GM12878 (cell line): ENCODE measurements around the gene SLC25A28. TPM values are rescaled to one million over a fixed set of nuclear protein-coding genes. Genes with fewer than 3 reads are reported as not detected.

ENCODE experiments used
- ATAC-seq: fragments of 200-7000 bp; cut with Tn5 transposase; 3 replicates; pipeline ENCODE4 v1.9.1; 2020; ENCODE audit warnings: mild to moderate bottlenecking, moderate library complexity
- BruUV-seq: library from RNA; stranded (reverse); fragments of 400-500 nt; replicated peaks from 2 replicates; lab custom pipeline; 2021; lab: Mats Ljungman, UMichigan
- CTCF ChIA-PET: fragments of 300-600 bp; sonication (Branson Sonifier 250); formaldehyde crosslinking; extraction: SDS; loops from one replicate; lab custom pipeline; 2021; ENCODE audit warnings: inconsistent platforms; lab: Yijun Ruan, JAX
- POLR2A ChIA-PET: fragments of 350-600 bp; formaldehyde crosslinking; extraction: SDS; loops from one replicate; lab custom pipeline; 2021; ENCODE audit warnings: inconsistent platforms; lab: Charles Lee
- RAD21 ChIA-PET: fragments of 300-600 bp; sonication (Branson Sonifier 250); formaldehyde crosslinking; loops from one replicate; lab custom pipeline; 2023; ENCODE audit warnings: antibody characterized with exemption; ENCODE audit not compliant: unreplicated experiment; lab: Charles Lee
- SMC1A ChIA-PET: fragments of 300-600 bp; sonication (Branson Sonifier 250); formaldehyde crosslinking; loops from one replicate; lab custom pipeline; 2023; ENCODE audit not compliant: unreplicated experiment, uncharacterized antibody; lab: Charles Lee
- DNase-seq: peaks from one replicate; pipeline ENCODE4 v3.0.0-alpha.2; 2011; ENCODE audit warnings: low read depth, low spot score
- FAIRE-seq: peaks from 3 replicates; lab custom pipeline; 2011; peaks lifted over from hg19 to GRCh38; lab: Jason Lieb, UNC
- H2AFZ ChIP-seq: 2 replicates; pipeline ENCODE4 v1.6.0; 2011; ENCODE audit warnings: low read depth, low read length, control low read depth; ENCODE audit not compliant: control insufficient read depth
- H3K27ac ChIP-seq: 2 replicates; pipeline ENCODE4 v1.5.1; 2011; ENCODE audit warnings: control low read depth; ENCODE audit not compliant: control insufficient read depth, insufficient read depth
- H3K27me3 ChIP-seq, 2 experiments: replicated peaks in 1 of 2; 2 replicates each; pipeline versions ENCODE4 v1.6.0 to v1.6.1; 2011; ENCODE audit warnings: low read length in 1 of 2; ENCODE audit not compliant: control insufficient read depth in 2 of 2, insufficient read depth in 2 of 2
- H3K36me3 ChIP-seq, 2 experiments: 2 replicates each; pipeline ENCODE4 v1.5.1; 2011; ENCODE audit warnings: low read length in 1 of 2; ENCODE audit not compliant: control insufficient read depth in 2 of 2, insufficient read depth in 2 of 2
- H3K4me1 ChIP-seq: 2 replicates; pipeline ENCODE4 v1.6.1; 2011; ENCODE audit warnings: mild to moderate bottlenecking, low read length, moderate library complexity, mixed read lengths; ENCODE audit not compliant: control insufficient read depth, insufficient read depth
- H3K4me2 ChIP-seq: 2 replicates; pipeline ENCODE4 v1.6.0; 2011; ENCODE audit warnings: control low read depth; ENCODE audit not compliant: control insufficient read depth, insufficient read depth
- H3K4me3 ChIP-seq: fragments of 200-600 bp; sonication (generic); 2 replicates; pipeline ENCODE4 v1.5.1; 2016
- H3K79me2 ChIP-seq: 2 replicates; pipeline ENCODE4 v1.6.0; 2011; ENCODE audit warnings: low read length; ENCODE audit not compliant: control insufficient read depth, insufficient read depth
- H3K9ac ChIP-seq: 2 replicates; pipeline ENCODE4 v1.8.0; 2011; ENCODE audit warnings: low read length, control low read depth, mixed read lengths; ENCODE audit not compliant: control insufficient read depth, insufficient read depth
- H3K9me3 ChIP-seq: replicated peaks from 3 replicates; pipeline ENCODE4 v1.5.1; 2011; ENCODE audit warnings: mild to moderate bottlenecking, low read length; ENCODE audit not compliant: control insufficient read depth, insufficient read depth
- H4K20me1 ChIP-seq: 2 replicates; pipeline ENCODE4 v1.6.0; 2011; ENCODE audit not compliant: control insufficient read depth, insufficient read depth
- ASH2L ChIP-seq: fragments of 300-600, 200-600 bp; sonication (generic); IDR thresholded peaks from 2 replicates; pipeline ENCODE4 v1.6.1; 2017; ENCODE audit warnings: low read depth, mild to moderate bottlenecking, borderline replicate concordance
- CBX5 ChIP-seq: sonication (generic); IDR thresholded peaks from 2 replicates; pipeline ENCODE4 v1.6.1; 2016; ENCODE audit warnings: low read depth, moderate library complexity, mild to moderate bottlenecking, inconsistent platforms
- EGR1 ChIP-seq, 2 experiments: IDR thresholded peaks; 1 replicate in 1 of 2; 2 replicates in 1 of 2; pipeline ENCODE4 v1.6.1; 2011 to 2012; ENCODE audit warnings: low read depth in 2 of 2, low read length in 2 of 2, borderline replicate concordance in 1 of 2, mild to moderate bottlenecking in 1 of 2, moderate library complexity in 1 of 2
- HDAC2 ChIP-seq: fragments of 200-600 bp; sonication (generic); IDR thresholded peaks from 2 replicates; pipeline ENCODE4 v1.6.1; 2017
- IRF4 ChIP-seq: IDR thresholded peaks from 2 replicates; pipeline ENCODE4 v1.6.1; 2011; ENCODE audit warnings: low read depth, low read length
- KDM1A ChIP-seq: fragments of 200-600 bp; sonication (generic); IDR thresholded peaks from 2 replicates; pipeline ENCODE4 v1.6.1; 2016; ENCODE audit warnings: borderline replicate concordance
- LARP7 ChIP-seq: fragments of 450-650 bp; IDR thresholded peaks from 2 replicates; pipeline ENCODE4 v1.6.1; 2017; ENCODE audit warnings: mild to moderate bottlenecking
- MEF2A ChIP-seq: IDR thresholded peaks from 2 replicates; pipeline ENCODE4 v1.6.1; 2011; ENCODE audit warnings: low read depth, mild to moderate bottlenecking, low read length, moderate library complexity; ENCODE audit not compliant: insufficient read depth
- NFYB ChIP-seq: IDR thresholded peaks from 2 replicates; pipeline ENCODE4 v1.6.1; 2011; ENCODE audit warnings: low read depth, mild to moderate bottlenecking, low read length, improper control_type of control experiment, moderate library complexity; ENCODE audit not compliant: insufficient read depth
- RCOR1 ChIP-seq: conservative IDR thresholded peaks from 2 replicates; pipeline ENCODE4 v1.6.1; 2012; ENCODE audit warnings: low read depth, low read length, improper control_type of control experiment
- RFX5 ChIP-seq: IDR thresholded peaks from 2 replicates; pipeline ENCODE4 v1.6.1; 2011; ENCODE audit warnings: low read depth, low read length, improper control_type of control experiment
- SRF ChIP-seq, 2 experiments: IDR thresholded peaks; 2 replicates each; pipeline ENCODE4 v1.6.1; 2011; ENCODE audit warnings: low read depth in 2 of 2, low read length in 2 of 2, mild to moderate bottlenecking in 1 of 2, moderate library complexity in 1 of 2
- STAT3 ChIP-seq: IDR thresholded peaks from 2 replicates; pipeline ENCODE4 v1.6.1; 2011; ENCODE audit warnings: low read depth, low read length, improper control_type of control experiment
- SUPT20H ChIP-seq: IDR thresholded peaks from 2 replicates; pipeline ENCODE4 v1.6.1; 2011; ENCODE audit warnings: low read depth, mild to moderate bottlenecking, low read length, moderate library complexity, borderline replicate concordance; ENCODE audit not compliant: control insufficient read depth
- TAF1 ChIP-seq: IDR thresholded peaks from 2 replicates; pipeline ENCODE4 v1.6.1; 2011; ENCODE audit warnings: mild to moderate bottlenecking, low read depth, low read length, borderline replicate concordance
- ZNF217 ChIP-seq: fragments of 450-650 bp; IDR thresholded peaks from 2 replicates; pipeline ENCODE4 v1.6.1; 2017; ENCODE audit warnings: antibody characterized with exemption, mild to moderate bottlenecking
- ZNF24 ChIP-seq: fragments of 450-650 bp; IDR thresholded peaks from 2 replicates; pipeline ENCODE4 v1.6.1; 2017; ENCODE audit warnings: antibody characterized with exemption, mild to moderate bottlenecking
- WGBS: methylation state at CpG from one replicate; pipeline ENCODE4 v1.1.6; 2016; ENCODE audit warnings: low lambda C conversion rate; ENCODE audit not compliant: insufficient replicate concordance, insufficient coverage; ENCODE audit errors: missing lambda C conversion rate; 5-methylcytosine and 5-hydroxymethylcytosine counted together
- in situ Hi-C: fragments of 300-500 bp; cut with MboI; formaldehyde crosslinking; loops from 9 replicates; pipeline ENCODE4 v1.14.3; 2018; ENCODE audit warnings: mixed read lengths
- intact Hi-C: fragments of 100-400 bp; cut with micrococcal nuclease; formaldehyde crosslinking; loops from one replicate; pipeline ENCODE4 v1.14.2; 2022; ENCODE audit not compliant: unreplicated experiment
- polyA plus RNA-seq, 11 experiments: library from polyadenylated mRNA; depleted of rRNA in 4 of 11; unstranded in 6 of 11; stranded (reverse) in 5 of 11; fragments of >200 nt; fragmentation: Nextera tagmentation in 4 of 11; fragmentation: Illumina TruSeq in 1 of 11; extraction: Ambion mirVana in 4 of 11; extraction: Trizol in 1 of 11; gene quantifications; 1 replicate in 1 of 11; 2 replicates in 10 of 11; pipeline versions ENCODE4 v1.2.1 to v1.2.3, GENCODE V29; 2011 to 2016; ENCODE audit warnings: inconsistent platforms in 2 of 11, missing spikeins in 2 of 11, low read depth in 1 of 11
- total RNA-seq, 4 experiments: library from RNA; depleted of rRNA in 3 of 4; stranded (reverse); fragments of >200 nt in 3 of 4; fragmentation: Illumina TruSeq in 1 of 4; extraction: Trizol in 1 of 4; gene quantifications; 2 replicates each; pipeline versions ENCODE4 v1.2.1 to v1.2.3, GENCODE V29; 2013 to 2021
- TF ChIP-seq, protein P1 (sequence below): fragments of 450-650 bp; IDR thresholded peaks from 2 replicates; pipeline ENCODE4 v1.6.1; 2014; ENCODE audit warnings: mild to moderate bottlenecking
- TF ChIP-seq, protein P2 (sequence below): IDR thresholded peaks from 2 replicates; pipeline ENCODE4 v1.6.1; 2012; ENCODE audit warnings: low read depth, low read length, improper control_type of control experiment

SLC25A28 gene
- total and polyA plus RNA-seq, 10 of the 15 experiments (the other 5 are each of a cell fraction or from before 2014, with no cell fraction given), result 7.5 to 47.8 (median 24.9) TPM

DNA sequence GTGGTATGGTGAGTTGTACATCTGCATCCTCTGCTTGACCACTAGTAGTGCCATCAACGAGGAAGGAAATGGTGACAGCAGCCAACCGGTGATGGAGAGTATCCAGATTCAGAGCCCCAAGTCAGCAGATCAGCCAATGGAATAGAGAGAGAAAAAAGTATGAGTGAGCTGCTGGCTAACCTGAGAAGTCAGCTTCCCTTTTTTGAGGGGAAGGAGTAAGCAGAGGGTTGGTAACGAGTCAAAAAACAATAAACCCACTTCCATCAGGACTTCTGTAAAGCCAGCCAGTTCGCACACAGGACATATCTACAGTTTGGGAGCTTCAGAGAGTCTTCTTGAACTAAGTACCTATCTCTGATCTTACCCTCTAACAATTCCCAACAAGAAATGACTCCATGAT, 8.9 kb downstream of the SLC25A28 start:
- H4K20me1 ChIP-seq, result no peaks in the 10 kb centered on the region
- H2AFZ ChIP-seq, result no peak overlapping the region
- TF ChIP-seq STAT3 (no peak), KDM1A (no peak), NFYB (no peak), TAF1 (no peak), SRF (IDR thresholded peaks at IDR 0.05; ENCODE audit: low read depth in 2 of 2, low read length in 2 of 2) (no peak), HDAC2 (no peak), RFX5 (no peak), MEF2A (no peak), ASH2L (no peak), SUPT20H (no peak), LARP7 (no peak), IRF4 (no peak), CBX5 (no peak), ZNF217 (no peak), ZNF24 (no peak), EGR1 (IDR thresholded peaks at IDR 0.05; ENCODE audit: borderline replicate concordance in 1 of 2, low read depth in 2 of 2, low read length in 2 of 2) (no peak), RCOR1 (no peak)
- TF ChIP-seq, protein P1, sequence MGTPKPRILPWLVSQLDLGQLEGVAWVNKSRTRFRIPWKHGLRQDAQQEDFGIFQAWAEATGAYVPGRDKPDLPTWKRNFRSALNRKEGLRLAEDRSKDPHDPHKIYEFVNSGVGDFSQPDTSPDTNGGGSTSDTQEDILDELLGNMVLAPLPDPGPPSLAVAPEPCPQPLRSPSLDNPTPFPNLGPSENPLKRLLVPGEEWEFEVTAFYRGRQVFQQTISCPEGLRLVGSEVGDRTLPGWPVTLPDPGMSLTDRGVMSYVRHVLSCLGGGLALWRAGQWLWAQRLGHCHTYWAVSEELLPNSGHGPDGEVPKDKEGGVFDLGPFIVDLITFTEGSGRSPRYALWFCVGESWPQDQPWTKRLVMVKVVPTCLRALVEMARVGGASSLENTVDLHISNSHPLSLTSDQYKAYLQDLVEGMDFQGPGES, result no peak
- TF ChIP-seq, protein P2, sequence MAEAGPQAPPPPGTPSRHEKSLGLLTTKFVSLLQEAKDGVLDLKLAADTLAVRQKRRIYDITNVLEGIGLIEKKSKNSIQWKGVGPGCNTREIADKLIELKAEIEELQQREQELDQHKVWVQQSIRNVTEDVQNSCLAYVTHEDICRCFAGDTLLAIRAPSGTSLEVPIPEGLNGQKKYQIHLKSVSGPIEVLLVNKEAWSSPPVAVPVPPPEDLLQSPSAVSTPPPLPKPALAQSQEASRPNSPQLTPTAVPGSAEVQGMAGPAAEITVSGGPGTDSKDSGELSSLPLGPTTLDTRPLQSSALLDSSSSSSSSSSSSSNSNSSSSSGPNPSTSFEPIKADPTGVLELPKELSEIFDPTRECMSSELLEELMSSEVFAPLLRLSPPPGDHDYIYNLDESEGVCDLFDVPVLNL, result no peak
- H3K4me3 ChIP-seq, result no peak overlapping the region
- ChIA-PET POLR2A (no interaction called here), SMC1A (interaction anchor here (0.9 to 2.4 kb wide), 6 partner anchors 9 to 175 kb away, joined by 4 to 36 read pairs (median 7); no protein-coding TSS in a partner anchor), RAD21 (interaction anchor here (2.5 to 8.4 kb wide), 3 partner anchors 51 to 219 kb away, joined by 7 to 70 read pairs (median 9); no protein-coding TSS in a partner anchor), CTCF (interaction anchor here (0.6 to 12.7 kb wide), 17 partner anchors 9 to 223 kb away, joined by 3 to 233 read pairs (median 7); partner anchors contain the start of genes GOT1 and SLC25A28)
- no peak overlapping the region for H3K4me2 ChIP-seq
- no peaks in the 10 kb centered on the region for H3K27me3 ChIP-seq
- no peaks in the 10 kb centered on the region for H3K9me3 ChIP-seq
- no peaks in the 10 kb centered on the region for H3K4me1 ChIP-seq
- 84% methylated on average over 4 of the region's 4 CpGs for WGBS
- no TSS peak for BruUV-seq
- FAIRE-seq, result no peak
- ATAC-seq, result no peak
- in situ Hi-C loops (loop anchor here (5.0 kb wide), 2 partner anchors 179 to 219 kb away; partner anchors contain the start of gene GOT1), intact Hi-C loops (no loop called here)
- DNase-seq, result no peak
- no peak overlapping the region for H3K9ac ChIP-seq
- no peak overlapping the region for H3K27ac ChIP-seq
- H3K36me3 ChIP-seq, result peaks cover 8 to 9% of the 10 kb centered on the region in 2 experiments
- H3K79me2 ChIP-seq, result peaks cover 5% of the 10 kb centered on the region
